H9 (cell line): ENCODE results near the gene ARHGDIB. TPM values are rescaled to one million over a fixed set of nuclear protein-coding genes. Genes with fewer than 3 reads are reported as not detected.

Source experiments
- DNase-seq: peaks from one replicate; pipeline ENCODE4 v3.0.0-alpha.2; 2017
- H2AFZ ChIP-seq: one replicate; pipeline ENCODE4 v1.6.1; 2013; ENCODE audit warnings: mild to moderate bottlenecking, low read length, control low read depth, moderate library complexity
- H2AK5ac ChIP-seq: 2 replicates; pipeline ENCODE4 v1.6.1; 2013; ENCODE audit warnings: low read length, control low read depth, mixed read lengths; ENCODE audit not compliant: insufficient read length
- H2BK120ac ChIP-seq: one replicate; pipeline ENCODE4 v1.6.1; 2013; ENCODE audit warnings: low read depth, mild to moderate bottlenecking, low read length, control low read depth, inconsistent platforms; ENCODE audit not compliant: poor library complexity, severe bottlenecking
- H2BK12ac ChIP-seq: 2 replicates; pipeline ENCODE4 v1.6.1; 2013; ENCODE audit warnings: low read length, control low read depth, mixed read lengths, low read depth; ENCODE audit not compliant: insufficient read length
- H2BK15ac ChIP-seq: 2 replicates; pipeline ENCODE4 v1.6.1; 2013; ENCODE audit warnings: low read depth, low read length, control low read depth
- H2BK20ac ChIP-seq: one replicate; pipeline ENCODE4 v1.6.1; 2013; ENCODE audit warnings: low read depth, mild to moderate bottlenecking, low read length, control low read depth, inconsistent platforms; ENCODE audit not compliant: poor library complexity, severe bottlenecking
- H2BK5ac ChIP-seq: 2 replicates; pipeline ENCODE4 v1.6.1; 2013; ENCODE audit warnings: low read length, control low read depth, mixed read lengths; ENCODE audit not compliant: insufficient read length
- H3K14ac ChIP-seq: 2 replicates; pipeline ENCODE4 v1.6.1; 2013; ENCODE audit warnings: low read length, control low read depth; ENCODE audit not compliant: insufficient read depth
- H3K18ac ChIP-seq: 2 replicates; pipeline ENCODE4 v1.6.1; 2013; ENCODE audit warnings: low read depth, mild to moderate bottlenecking, mixed read lengths, low read length, control low read depth; ENCODE audit not compliant: insufficient read length
- H3K23ac ChIP-seq: 2 replicates; pipeline ENCODE4 v1.6.1; 2013; ENCODE audit warnings: low read length, control low read depth, mixed read lengths, low read depth; ENCODE audit not compliant: insufficient read length
- H3K23me2 ChIP-seq: 2 replicates; pipeline ENCODE4 v1.6.1; 2013; ENCODE audit warnings: low read depth, mild to moderate bottlenecking, mixed read lengths, low read length, control low read depth; ENCODE audit not compliant: insufficient read length, poor library complexity, severe bottlenecking
- H3K27ac ChIP-seq: 2 replicates; pipeline ENCODE4 v1.5.1; 2013; ENCODE audit warnings: low read length, control low read depth, mixed read lengths, low read depth; ENCODE audit not compliant: insufficient read length
- H3K27me3 ChIP-seq: 2 replicates; pipeline ENCODE4 v1.6.1; 2013; ENCODE audit warnings: low read length, control low read depth, inconsistent platforms; ENCODE audit not compliant: insufficient read depth
- H3K4ac ChIP-seq: 2 replicates; pipeline ENCODE4 v1.6.1; 2013; ENCODE audit warnings: low read depth, mild to moderate bottlenecking, control low read depth, inconsistent platforms, low read length, moderate library complexity
- H3K4me1 ChIP-seq: 2 replicates; pipeline ENCODE4 v1.6.1; 2013; ENCODE audit warnings: low read length, control low read depth, inconsistent platforms; ENCODE audit not compliant: insufficient read depth
- H3K4me2 ChIP-seq: 2 replicates; pipeline ENCODE4 v1.6.1; 2013; ENCODE audit warnings: low read length, control low read depth, mixed read lengths; ENCODE audit not compliant: insufficient read length, insufficient read depth
- H3K56ac ChIP-seq: 2 replicates; pipeline ENCODE4 v1.6.1; 2013; ENCODE audit warnings: low read depth, mild to moderate bottlenecking, mixed read lengths, low read length, control low read depth; ENCODE audit not compliant: insufficient read length
- H3K79me1 ChIP-seq: 2 replicates; pipeline ENCODE4 v1.6.1; 2013; ENCODE audit warnings: low read depth, mild to moderate bottlenecking, moderate library complexity, low read length, control low read depth, inconsistent platforms; ENCODE audit not compliant: insufficient read depth, poor library complexity, severe bottlenecking
- H3K79me2 ChIP-seq: 2 replicates; pipeline ENCODE4 v1.6.1; 2013; ENCODE audit warnings: low read length, control low read depth, inconsistent platforms; ENCODE audit not compliant: insufficient read depth
- H3K9ac ChIP-seq: 2 replicates; pipeline ENCODE4 v1.6.1; 2013; ENCODE audit warnings: low read length, control low read depth, mixed read lengths; ENCODE audit not compliant: insufficient read length; ENCODE audit errors: extremely low read depth
- H3K9me3 ChIP-seq: one replicate; pipeline ENCODE4 v1.6.1; 2013; ENCODE audit warnings: low read depth, low read length, inconsistent platforms; ENCODE audit not compliant: control insufficient read depth
- H3T11ph ChIP-seq: one replicate; pipeline ENCODE4 v1.6.1; 2013; ENCODE audit warnings: mild to moderate bottlenecking, low read length, control low read depth, inconsistent platforms
- H4K20me1 ChIP-seq: one replicate; pipeline ENCODE4 v1.6.1; 2013; ENCODE audit not compliant: control insufficient read depth, insufficient read length, insufficient read depth
- H4K5ac ChIP-seq: 2 replicates; pipeline ENCODE4 v1.6.1; 2013; ENCODE audit warnings: low read depth, mild to moderate bottlenecking, mixed read lengths, low read length, control low read depth; ENCODE audit not compliant: insufficient read length
- H4K8ac ChIP-seq: replicated peaks from 2 replicates; pipeline ENCODE4 v1.6.1; 2013; ENCODE audit warnings: low read length, control low read depth, mixed read lengths, low read depth; ENCODE audit not compliant: insufficient read length
- H4K91ac ChIP-seq: 2 replicates; pipeline ENCODE4 v1.6.1; 2013; ENCODE audit warnings: low read depth, mild to moderate bottlenecking, moderate library complexity, mixed read lengths, low read length, control low read depth; ENCODE audit not compliant: insufficient read length
- H3K27ac Mint-ChIP-seq, 3 experiments: 2 replicates in 2 of 3; 3 replicates in 1 of 3; pipeline ENCODE4 v1.8.0; 2020 to 2021; ENCODE audit warnings: mixed read lengths in 3 of 3, mild to moderate bottlenecking in 1 of 3, moderate library complexity in 1 of 3
- H3K27me3 Mint-ChIP-seq: 2 replicates; pipeline ENCODE4 v1.8.0; 2021; ENCODE audit warnings: low read depth, mild to moderate bottlenecking, moderate library complexity, mixed read lengths
- H3K36me3 Mint-ChIP-seq, 3 experiments: 2 replicates in 2 of 3; 3 replicates in 1 of 3; pipeline ENCODE4 v1.8.0; 2020 to 2021; ENCODE audit warnings: low read depth in 3 of 3, mixed read lengths in 3 of 3; ENCODE audit not compliant: insufficient read depth in 1 of 3
- H3K4me1 Mint-ChIP-seq, 2 experiments: 2 replicates each; pipeline ENCODE4 v1.8.0; 2020; ENCODE audit warnings: mixed read lengths in 2 of 2
- H3K4me3 Mint-ChIP-seq, 2 experiments: 2 replicates in 1 of 2; 3 replicates in 1 of 2; pipeline ENCODE4 v1.8.0; 2020 to 2021; ENCODE audit warnings: mild to moderate bottlenecking in 2 of 2, mixed read lengths in 2 of 2, moderate library complexity in 1 of 2
- H3K9me3 Mint-ChIP-seq, 2 experiments: 2 replicates in 1 of 2; 3 replicates in 1 of 2; pipeline ENCODE4 v1.8.0; 2020; ENCODE audit warnings: mild to moderate bottlenecking in 2 of 2, mixed read lengths in 2 of 2, moderate library complexity in 1 of 2
- total RNA-seq: library from RNA; stranded (reverse); gene quantifications from 2 replicates; pipeline ENCODE4 v1.2.1, GENCODE V29; 2021
- TF ChIP-seq, protein P1 (sequence below): fragments of 200-600 bp; sonication (generic); conservative IDR thresholded peaks from 3 replicates; pipeline ENCODE4 v1.8.0; 2021; ENCODE audit warnings: antibody characterized with exemption, mild to moderate bottlenecking

Gene ARHGDIB
- total RNA-seq, 1 experiment from 2014 or later = 0.44 TPM

DNA sequence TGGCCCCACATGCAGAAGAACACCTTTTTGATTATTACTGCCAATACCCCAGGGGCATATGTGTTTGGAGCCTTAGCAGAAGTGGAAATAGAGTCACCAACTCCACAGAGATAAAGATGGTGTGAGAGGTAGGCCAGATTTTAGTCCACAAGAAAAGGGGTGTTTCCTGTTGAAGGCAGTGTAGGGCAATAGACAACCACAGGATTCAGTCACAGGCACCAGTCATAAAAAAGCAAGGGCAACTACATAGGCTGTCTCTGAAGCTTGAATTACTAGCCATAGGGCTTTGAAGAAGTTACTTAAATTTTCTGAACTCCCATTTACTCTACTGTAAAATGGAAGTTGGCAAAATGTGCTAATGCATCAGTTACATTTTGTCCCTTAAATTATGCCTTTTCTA is 41.9 kb downstream of the ARHGDIB start:
- H3K18ac ChIP-seq = no peak overlapping the region
- no peak overlapping the region for H2BK12ac ChIP-seq
- no peak overlapping the region for H3K9ac ChIP-seq
- no peak overlapping the region for H4K5ac ChIP-seq
- no peaks in the 10 kb centered on the region for H3K23me2 ChIP-seq
- no peak overlapping the region for H3K14ac ChIP-seq
- no peaks in the 10 kb centered on the region for H3K27me3 ChIP-seq
- no peak overlapping the region for H3K4me3 Mint-ChIP-seq
- H3K9me3 Mint-ChIP-seq = no peaks in the 10 kb centered on the region
- H3K23ac ChIP-seq = no peak overlapping the region
- no peak overlapping the region for H3K56ac ChIP-seq
- no peak overlapping the region for H2AK5ac ChIP-seq
- no peak overlapping the region for H4K8ac ChIP-seq
- H2AFZ ChIP-seq = no peak overlapping the region
- DNase-seq = no peak
- TF ChIP-seq, protein P1, sequence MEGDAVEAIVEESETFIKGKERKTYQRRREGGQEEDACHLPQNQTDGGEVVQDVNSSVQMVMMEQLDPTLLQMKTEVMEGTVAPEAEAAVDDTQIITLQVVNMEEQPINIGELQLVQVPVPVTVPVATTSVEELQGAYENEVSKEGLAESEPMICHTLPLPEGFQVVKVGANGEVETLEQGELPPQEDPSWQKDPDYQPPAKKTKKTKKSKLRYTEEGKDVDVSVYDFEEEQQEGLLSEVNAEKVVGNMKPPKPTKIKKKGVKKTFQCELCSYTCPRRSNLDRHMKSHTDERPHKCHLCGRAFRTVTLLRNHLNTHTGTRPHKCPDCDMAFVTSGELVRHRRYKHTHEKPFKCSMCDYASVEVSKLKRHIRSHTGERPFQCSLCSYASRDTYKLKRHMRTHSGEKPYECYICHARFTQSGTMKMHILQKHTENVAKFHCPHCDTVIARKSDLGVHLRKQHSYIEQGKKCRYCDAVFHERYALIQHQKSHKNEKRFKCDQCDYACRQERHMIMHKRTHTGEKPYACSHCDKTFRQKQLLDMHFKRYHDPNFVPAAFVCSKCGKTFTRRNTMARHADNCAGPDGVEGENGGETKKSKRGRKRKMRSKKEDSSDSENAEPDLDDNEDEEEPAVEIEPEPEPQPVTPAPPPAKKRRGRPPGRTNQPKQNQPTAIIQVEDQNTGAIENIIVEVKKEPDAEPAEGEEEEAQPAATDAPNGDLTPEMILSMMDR = no peak
- H3T11ph ChIP-seq = no peak overlapping the region
- H4K20me1 ChIP-seq = no peaks in the 10 kb centered on the region
- no peaks in the 10 kb centered on the region; the same call in 1 of the 2 replicates for H3K79me2 ChIP-seq
- H2BK20ac ChIP-seq = no peak overlapping the region
- no peak overlapping the region for H3K27ac ChIP-seq
- H3K4ac ChIP-seq = no peak overlapping the region
- no peak overlapping the region for H3K4me2 ChIP-seq
- no peak overlapping the region for H2BK5ac ChIP-seq
- no peaks in the 10 kb centered on the region for H3K4me1 Mint-ChIP-seq
- H4K91ac ChIP-seq = no peak overlapping the region
- H3K36me3 Mint-ChIP-seq = no peaks in the 10 kb centered on the region
- no peaks in the 10 kb centered on the region for H3K9me3 ChIP-seq
- H3K4me1 ChIP-seq = no peaks in the 10 kb centered on the region
- no peaks in the 10 kb centered on the region for H3K27me3 Mint-ChIP-seq
- no peak overlapping the region for H3K27ac Mint-ChIP-seq
- no peaks in the 10 kb centered on the region for H3K79me1 ChIP-seq
- no peak overlapping the region for H2BK15ac ChIP-seq
- no peak overlapping the region for H2BK120ac ChIP-seq
